ENCODE measurements around the gene CRYAA.
"Not testable (repeated sequence)": the region's sequence is repeated elsewhere in the genome, so short reads cannot be mapped to it uniquely, and the experiment has no call there.

GRCh38 chr21:43178175-43178826, 9.5 kb downstream of the CRYAA start:
- not testable (repeated sequence) for TF ChIP-seq POLR2A, CTCF, POLR2AphosphoS5 (IDR thresholded peaks at IDR 0.05)

Measured in breast epithelium (tissue), 3 donors.